ENCODE measurements around the gene THRB. TPM values are rescaled to one million over a fixed set of nuclear protein-coding genes. Genes with fewer than 3 reads are reported as not detected.

The THRB gene
- total and polyA plus RNA-seq, 9 of the 15 experiments (the other 6 are each of a cell fraction or from before 2014, with no cell fraction given), result 1.7 to 14.9 (median 6.9) TPM

DNA sequence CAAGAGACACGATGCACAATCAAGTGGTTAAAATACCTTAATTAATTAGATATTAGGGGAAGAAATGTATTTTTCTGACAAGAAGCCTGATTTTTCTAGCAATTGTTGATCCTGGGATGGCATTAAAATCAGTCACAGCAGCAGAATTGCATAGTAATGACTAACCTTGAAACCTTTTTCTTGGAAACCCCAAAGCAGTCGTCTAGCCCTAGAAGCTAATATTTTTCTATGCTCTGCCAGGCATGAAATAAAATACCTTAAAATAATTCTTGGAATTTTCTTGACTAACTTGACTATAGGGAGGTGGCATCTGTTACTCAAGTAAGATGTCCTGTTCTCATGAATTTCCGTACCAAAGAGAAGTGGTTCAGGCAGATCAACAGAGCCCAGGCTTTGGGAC, 204.1 kb downstream of the THRB start:
- Histone ChIP-seq H3K9me3 (replicated peaks; ENCODE audit: control insufficient read depth, insufficient read depth, low read depth, low read length) (no peaks in the 10 kb centered on the region), H3K36me3 (ENCODE audit: control insufficient read depth, insufficient read depth, low read length) (no peaks in the 10 kb centered on the region), H3K27ac (ENCODE audit: extremely low read depth, low read depth, low read length) (no peak overlapping the region), H3K27me3 (ENCODE audit: control insufficient read depth in 2 of 2, insufficient read depth in 2 of 2, low read length in 2 of 2) (no peaks in the 10 kb centered on the region), H3K79me2 (ENCODE audit: control insufficient read depth, insufficient read depth, low read length) (no peaks in the 10 kb centered on the region), H3K9me1 (ENCODE audit: control insufficient read depth, insufficient read depth, low read length) (no peaks in the 10 kb centered on the region), H3K9ac (ENCODE audit: insufficient read depth in 1 of 2, low read depth in 2 of 2, low read length in 2 of 2) (no peak overlapping the region), H3K4me1 (replicated peaks in 1 of 2; ENCODE audit: control insufficient read depth in 2 of 2, insufficient read depth in 2 of 2, low read length in 2 of 2) (no peaks in the 10 kb centered on the region), H4K20me1 (replicated peaks; ENCODE audit: control insufficient read depth, insufficient read depth, low read length) (no peaks in the 10 kb centered on the region), H3K4me2 (ENCODE audit: insufficient read depth, low read length) (no peak overlapping the region), H2AFZ (ENCODE audit: low read depth, low read length) (no peak overlapping the region), H3K4me3 (no peak overlapping the region)
- FAIRE-seq (no peak), DNase-seq (ENCODE audit: extremely low read depth in 1 of 4, low spot score in 3 of 4) (no peak), ATAC-seq (no peak)
- intact Hi-C loops (cut with micrococcal nuclease), result no loop called here
- WGBS (ENCODE audit: insufficient coverage, low coverage, missing lambda C conversion rate), result 31% methylated on average over 3 of the region's 3 CpGs
- ChIA-PET POLR2A (no interaction called here), CTCF (ENCODE audit: low intra/inter-chr PET ratio) (no interaction called here)
- in situ Hi-C loops (cut with MboI), result no loop called here
- no TSS peak for BruUV-seq (replicated peaks)
- TF ChIP-seq EHMT2 (IDR thresholded peaks at IDR 0.05) (no peak), JUND (IDR thresholded peaks at IDR 0.05; ENCODE audit: borderline replicate concordance, low read depth, low read length) (no peak), JUND (tag; IDR thresholded peaks at IDR 0.05; ENCODE audit: borderline replicate concordance, low read depth, low read length) (no peak), ZNF444 (CRISPR knock-in tag; IDR thresholded peaks at IDR 0.05) (no peak), HMG20B (CRISPR knock-in tag; IDR thresholded peaks at IDR 0.05) (no peak), HDAC6 (IDR thresholded peaks at IDR 0.05; ENCODE audit: low read depth, low read length) (no peak), ZFP1 (CRISPR knock-in tag; IDR thresholded peaks at IDR 0.05) (no peak), GABPB2 (CRISPR knock-in tag; conservative IDR thresholded peaks at IDR 0.05) (no peak), PTRF (tag; IDR thresholded peaks at IDR 0.05) (no peak)
- TF ChIP-seq, protein P1, sequence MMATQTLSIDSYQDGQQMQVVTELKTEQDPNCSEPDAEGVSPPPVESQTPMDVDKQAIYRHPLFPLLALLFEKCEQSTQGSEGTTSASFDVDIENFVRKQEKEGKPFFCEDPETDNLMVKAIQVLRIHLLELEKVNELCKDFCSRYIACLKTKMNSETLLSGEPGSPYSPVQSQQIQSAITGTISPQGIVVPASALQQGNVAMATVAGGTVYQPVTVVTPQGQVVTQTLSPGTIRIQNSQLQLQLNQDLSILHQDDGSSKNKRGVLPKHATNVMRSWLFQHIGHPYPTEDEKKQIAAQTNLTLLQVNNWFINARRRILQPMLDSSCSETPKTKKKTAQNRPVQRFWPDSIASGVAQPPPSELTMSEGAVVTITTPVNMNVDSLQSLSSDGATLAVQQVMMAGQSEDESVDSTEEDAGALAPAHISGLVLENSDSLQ (IDR thresholded peaks at IDR 0.05), result no peak
- TF ChIP-seq, protein P2, sequence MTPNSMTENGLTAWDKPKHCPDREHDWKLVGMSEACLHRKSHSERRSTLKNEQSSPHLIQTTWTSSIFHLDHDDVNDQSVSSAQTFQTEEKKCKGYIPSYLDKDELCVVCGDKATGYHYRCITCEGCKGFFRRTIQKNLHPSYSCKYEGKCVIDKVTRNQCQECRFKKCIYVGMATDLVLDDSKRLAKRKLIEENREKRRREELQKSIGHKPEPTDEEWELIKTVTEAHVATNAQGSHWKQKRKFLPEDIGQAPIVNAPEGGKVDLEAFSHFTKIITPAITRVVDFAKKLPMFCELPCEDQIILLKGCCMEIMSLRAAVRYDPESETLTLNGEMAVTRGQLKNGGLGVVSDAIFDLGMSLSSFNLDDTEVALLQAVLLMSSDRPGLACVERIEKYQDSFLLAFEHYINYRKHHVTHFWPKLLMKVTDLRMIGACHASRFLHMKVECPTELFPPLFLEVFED (CRISPR knock-in tag; conservative IDR thresholded peaks at IDR 0.05), result no peak
- TF ChIP-seq, protein P3, sequence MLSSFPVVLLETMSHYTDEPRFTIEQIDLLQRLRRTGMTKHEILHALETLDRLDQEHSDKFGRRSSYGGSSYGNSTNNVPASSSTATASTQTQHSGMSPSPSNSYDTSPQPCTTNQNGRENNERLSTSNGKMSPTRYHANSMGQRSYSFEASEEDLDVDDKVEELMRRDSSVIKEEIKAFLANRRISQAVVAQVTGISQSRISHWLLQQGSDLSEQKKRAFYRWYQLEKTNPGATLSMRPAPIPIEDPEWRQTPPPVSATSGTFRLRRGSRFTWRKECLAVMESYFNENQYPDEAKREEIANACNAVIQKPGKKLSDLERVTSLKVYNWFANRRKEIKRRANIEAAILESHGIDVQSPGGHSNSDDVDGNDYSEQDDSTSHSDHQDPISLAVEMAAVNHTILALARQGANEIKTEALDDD (IDR thresholded peaks at IDR 0.05), result no peak

All from K562 (cell line).